Gastroesophageal sphincter (tissue), 3 donors: Measurements from ENCODE around the gene BPI.

Experiments used
- CTCF ChIP-seq, 4 experiments: fragments of 200-600 bp in 2 of 4; fragments of 450-650 bp in 2 of 4; sonication (generic) in 1 of 4; IDR thresholded peaks; one replicate each; pipeline ENCODE4 v1.5.1; 2017 to 2019; ENCODE audit warnings: antibody characterized with exemption in 4 of 4, mild to moderate bottlenecking in 2 of 4, moderate library complexity in 2 of 4
- EP300 ChIP-seq: sonication (generic); formaldehyde crosslinking; IDR thresholded peaks from one replicate; pipeline ENCODE4 v1.6.1; 2017; ENCODE audit warnings: antibody characterized with exemption, mild to moderate bottlenecking

- TF ChIP-seq CTCF (IDR thresholded peaks at IDR 0.05) = no peak
- no peak for TF ChIP-seq EP300
These were observed 20.2 kb downstream of the BPI start for GRCh38 chr20:38324159-38324558.
